CD4-positive, alpha-beta T cell treated with Interleukin-21 for 1 hour (primary cell): Measurements from ENCODE around the gene RAPH1.
"Not testable (repeated sequence)": the region's sequence is repeated elsewhere in the genome, so short reads cannot be mapped to it uniquely, and the experiment has no call there.

Experiments
- DNase-seq: peaks from one replicate; pipeline ENCODE4 v3.0.0-alpha.2; 2020

RAPH1 gene

GRCh38 chr2:203476881-203477280, 58.2 kb downstream of the RAPH1 start:
- DNase-seq: no peak

GRCh38 chr2:203471323-203471722, 63.8 kb downstream of the RAPH1 start:
- no peak for DNase-seq

- no peak for DNase-seq
Measured at GRCh38 chr2:203470371-203470770, 64.7 kb downstream of the RAPH1 start.

- DNase-seq: no peak
Measured at GRCh38 chr2:203469546-203469945, 65.6 kb downstream of the RAPH1 start.

- DNase-seq: no peak
Measured at GRCh38 chr2:203463266-203463678, 71.8 kb downstream of the RAPH1 start.

GRCh38 chr2:203462308-203462707, 72.8 kb downstream of the RAPH1 start:
- DNase-seq: no peak

- no peak for DNase-seq
Measured at GRCh38 chr2:203461746-203462145, 73.4 kb downstream of the RAPH1 start.

- DNase-seq: no peak
Measured at GRCh38 chr2:203455209-203455608, 79.9 kb downstream of the RAPH1 start.

GRCh38 chr2:203453858-203454451, 81.1 kb downstream of the RAPH1 start:
- DNase-seq: peak; percentile 57

GRCh38 chr2:203451689-203452088, 83.4 kb downstream of the RAPH1 start:
- DNase-seq: no peak

- DNase-seq: no peak
Measured at GRCh38 chr2:203451011-203451410, 84.1 kb downstream of the RAPH1 start.

- no peak for DNase-seq
Measured at GRCh38 chr2:203450561-203450960, 84.5 kb downstream of the RAPH1 start.

- no peak for DNase-seq
Measured at GRCh38 chr2:203446780-203447179, 88.3 kb downstream of the RAPH1 start.

GRCh38 chr2:203446071-203446481, 89.0 kb downstream of the RAPH1 start:
- no peak for DNase-seq

- DNase-seq: no peak
Measured at GRCh38 chr2:203444738-203445137, 90.4 kb downstream of the RAPH1 start.

- no peak for DNase-seq
Measured at GRCh38 chr2:203442463-203442862, 92.6 kb downstream of the RAPH1 start.

GRCh38 chr2:203441463-203441862, 93.6 kb downstream of the RAPH1 start:
- no peak for DNase-seq

- DNase-seq: no peak
Measured at GRCh38 chr2:203440671-203441070, 94.4 kb downstream of the RAPH1 start.

- DNase-seq: no peak
Measured at GRCh38 chr2:203438528-203438927, 96.6 kb downstream of the RAPH1 start.

- no peak for DNase-seq
Measured at GRCh38 chr2:203437511-203437910, 97.6 kb downstream of the RAPH1 start.

- DNase-seq: no peak
Measured at GRCh38 chr2:203436496-203436895, 98.6 kb downstream of the RAPH1 start.

- DNase-seq: no peak
Measured at GRCh38 chr2:203432811-203433210, 102.3 kb downstream of the RAPH1 start.

GRCh38 chr2:203431391-203432185, 103.5 kb downstream of the RAPH1 start:
- no peak for DNase-seq

GRCh38 chr2:203429643-203430042, 105.5 kb downstream of the RAPH1 start:
- not testable (repeated sequence) for DNase-seq

GRCh38 chr2:203427061-203427460, 108.0 kb downstream of the RAPH1 start:
- DNase-seq: no peak
